Fibroblast of lung (primary cell): Measurements from ENCODE around the gene COCH. TPM values are rescaled to one million over a fixed set of nuclear protein-coding genes. Genes with fewer than 3 reads are reported as not detected.

Experiments
- DNase-seq, 2 donors: peaks; one replicate each; pipeline versions ENCODE4 v3.0.0 to v3.0.0-alpha.2; 2010; ENCODE audit warnings: low read depth in 2 of 2
- H2AFZ ChIP-seq: 2 replicates; pipeline ENCODE4 v1.5.1; 2012; ENCODE audit warnings: low read length, control low read depth, inconsistent platforms
- H3K27ac ChIP-seq: 2 replicates; pipeline ENCODE4 v1.5.1; 2011; ENCODE audit warnings: low read length, control low read depth; ENCODE audit not compliant: insufficient read depth
- H3K27me3 ChIP-seq: 2 replicates; pipeline ENCODE4 v1.5.1; 2011; ENCODE audit warnings: mild to moderate bottlenecking, low read length; ENCODE audit not compliant: control insufficient read depth, insufficient read depth
- H3K36me3 ChIP-seq: 2 replicates; pipeline ENCODE4 v1.5.1; 2011; ENCODE audit warnings: low read length; ENCODE audit not compliant: control insufficient read depth, insufficient read depth
- H3K4me1 ChIP-seq: 2 replicates; pipeline ENCODE4 v1.5.1; 2011; ENCODE audit warnings: low read length; ENCODE audit not compliant: control insufficient read depth, insufficient read depth; ENCODE audit errors: extremely low read depth
- H3K4me2 ChIP-seq: 2 replicates; pipeline ENCODE4 v1.5.1; 2011; ENCODE audit warnings: low read length, control low read depth; ENCODE audit not compliant: insufficient read depth; ENCODE audit errors: extremely low read depth
- H3K4me3 ChIP-seq, 4 experiments: fragments of 200-600 bp in 1 of 4; sonication (generic) in 1 of 4; replicated peaks in 1 of 4; 2 replicates each; pipeline ENCODE4 v1.5.1; 2011 to 2016; ENCODE audit warnings: low read length in 4 of 4, low read depth in 3 of 4, mild to moderate bottlenecking in 3 of 4, control low read depth in 2 of 4, inconsistent platforms in 1 of 4, mixed read lengths in 1 of 4; ENCODE audit not compliant: insufficient read depth in 1 of 4; ENCODE audit errors: control extremely low read depth in 1 of 4
- H3K79me2 ChIP-seq: 2 replicates; pipeline ENCODE4 v1.5.1; 2012; ENCODE audit warnings: mild to moderate bottlenecking, low read length, inconsistent platforms; ENCODE audit not compliant: control insufficient read depth, insufficient read depth
- H3K9ac ChIP-seq: 2 replicates; pipeline ENCODE4 v1.5.1; 2011; ENCODE audit warnings: mild to moderate bottlenecking, low read length, control low read depth; ENCODE audit not compliant: insufficient read depth
- H3K9me3 ChIP-seq: 2 replicates; pipeline ENCODE4 v1.5.1; 2012; ENCODE audit warnings: low read depth, low read length; ENCODE audit not compliant: control insufficient read depth, insufficient read depth
- H4K20me1 ChIP-seq: 2 replicates; pipeline ENCODE4 v1.5.1; 2011; ENCODE audit warnings: low read length; ENCODE audit not compliant: control insufficient read depth, insufficient read depth; ENCODE audit errors: extremely low read depth
- CTCF ChIP-seq, 2 donors: IDR thresholded peaks in 1 of 2; conservative IDR thresholded peaks in 1 of 2; 1 replicate in 1 of 2; 2 replicates in 1 of 2; pipeline ENCODE4 v1.5.1; 2011 to 2012; ENCODE audit warnings: low read length in 2 of 2, control low read depth in 1 of 2, inconsistent platforms in 1 of 2, low read depth in 1 of 2, mild to moderate bottlenecking in 1 of 2
- EZH2 ChIP-seq: IDR thresholded peaks from 2 replicates; pipeline ENCODE4 v1.5.1; 2012; ENCODE audit warnings: low read length, control low read depth, mild to moderate bottlenecking; ENCODE audit errors: missing control alignments
- polyA plus RNA-seq, 2 donors: library from polyadenylated mRNA; depleted of rRNA in 1 of 2; stranded (reverse) in 1 of 2; unstranded in 1 of 2; fragments of >200 nt; gene quantifications; 2 replicates each; pipeline ENCODE4 v1.2.1, GENCODE V29; 2011 to 2012; ENCODE audit warnings: missing spikeins in 1 of 2
- total RNA-seq: library from RNA; depleted of rRNA; stranded (reverse); fragments of >200 nt; gene quantifications from 2 replicates; pipeline ENCODE4 v1.2.1, GENCODE V29; 2014

COCH gene
- total and polyA plus RNA-seq, 2 donors (not counting 1 experiment from before 2014, with no cell fraction given), result 0.33 to 0.72 TPM

GRCh38 chr14:30884901-30885300, 10.5 kb downstream of the COCH start:
- no peak overlapping the region for H3K27ac ChIP-seq
- no peaks in the 10 kb centered on the region for H4K20me1 ChIP-seq
- TF ChIP-seq CTCF (conservative IDR thresholded peaks at IDR 0.05 in 1 of 2, IDR thresholded peaks at IDR 0.05 in 1 of 2; ENCODE audit: low read depth in 1 of 2, low read length in 2 of 2) (no peak), EZH2 (no peak)

DNA sequence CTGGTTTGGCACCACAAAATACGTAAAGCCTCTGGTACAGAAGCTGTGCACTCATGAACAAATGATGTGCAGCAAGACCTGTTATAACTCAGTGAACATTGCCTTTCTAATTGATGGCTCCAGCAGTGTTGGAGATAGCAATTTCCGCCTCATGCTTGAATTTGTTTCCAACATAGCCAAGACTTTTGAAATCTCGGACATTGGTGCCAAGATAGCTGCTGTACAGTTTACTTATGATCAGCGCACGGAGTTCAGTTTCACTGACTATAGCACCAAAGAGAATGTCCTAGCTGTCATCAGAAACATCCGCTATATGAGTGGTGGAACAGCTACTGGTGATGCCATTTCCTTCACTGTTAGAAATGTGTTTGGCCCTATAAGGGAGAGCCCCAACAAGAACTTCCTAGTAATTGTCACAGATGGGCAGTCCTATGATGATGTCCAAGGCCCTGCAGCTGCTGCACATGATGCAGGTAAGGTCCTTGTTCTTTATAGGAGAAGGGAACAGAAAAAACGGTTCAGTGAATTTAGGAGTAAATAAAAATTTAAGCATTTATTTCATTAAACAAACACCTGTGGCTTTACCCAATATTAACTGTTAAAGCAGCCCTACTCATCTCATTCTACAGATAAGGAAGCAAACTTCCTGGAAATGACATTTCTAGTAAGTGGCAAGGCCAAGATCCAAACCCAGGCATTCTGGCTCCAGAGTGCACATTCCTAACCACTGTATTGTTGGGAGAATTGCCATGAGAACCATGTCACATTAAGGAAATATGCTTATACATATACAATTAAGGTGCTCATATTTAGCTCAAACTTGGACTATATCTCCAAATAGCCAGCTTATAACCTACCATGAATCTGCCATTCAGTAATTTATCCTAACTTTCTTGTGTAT, 11.7 kb downstream of the COCH start:
- Histone ChIP-seq H4K20me1 (no peaks in the 10 kb centered on the region), H3K36me3 (no peaks in the 10 kb centered on the region), H3K9ac (no peak overlapping the region), H3K4me2 (no peak overlapping the region), H3K4me1 (no peaks in the 10 kb centered on the region), H3K9me3 (no peaks in the 10 kb centered on the region), H3K27ac (no peak overlapping the region), H2AFZ (no peak overlapping the region), H3K79me2 (no peaks in the 10 kb centered on the region), H3K27me3 (no peaks in the 10 kb centered on the region), H3K4me3 (no peak overlapping the region)
- TF ChIP-seq CTCF (conservative IDR thresholded peaks at IDR 0.05 in 1 of 2, IDR thresholded peaks at IDR 0.05 in 1 of 2; ENCODE audit: low read depth in 1 of 2, low read length in 2 of 2), result no peak
- TF ChIP-seq EZH2, result no peak
- peak; percentile 32 to 38 for DNase-seq

More at GRCh38 chr14:30884901-30885300, 10.5 kb downstream of the COCH start:
- no peak overlapping the region for H3K9ac ChIP-seq
- H3K9me3 ChIP-seq, result no peaks in the 10 kb centered on the region
- H3K36me3 ChIP-seq, result no peaks in the 10 kb centered on the region
- no peaks in the 10 kb centered on the region for H3K79me2 ChIP-seq
- no peak overlapping the region for H3K4me3 ChIP-seq
- DNase-seq, result no peak
- H3K27me3 ChIP-seq, result no peaks in the 10 kb centered on the region
- no peak overlapping the region for H3K4me2 ChIP-seq
- H3K4me1 ChIP-seq, result no peaks in the 10 kb centered on the region
- no peak overlapping the region for H2AFZ ChIP-seq

- no peak for DNase-seq
- H3K4me2 ChIP-seq, result no peak overlapping the region
- no peak overlapping the region for H2AFZ ChIP-seq
- H3K79me2 ChIP-seq, result no peaks in the 10 kb centered on the region
- no peak overlapping the region for H3K9ac ChIP-seq
- no peak overlapping the region for H3K27ac ChIP-seq
- H3K27me3 ChIP-seq, result no peaks in the 10 kb centered on the region
- TF ChIP-seq CTCF (conservative IDR thresholded peaks at IDR 0.05 in 1 of 2, IDR thresholded peaks at IDR 0.05 in 1 of 2; ENCODE audit: low read depth in 1 of 2, low read length in 2 of 2), result no peak
- TF ChIP-seq EZH2, result no peak
- H3K9me3 ChIP-seq, result no peaks in the 10 kb centered on the region
- H3K36me3 ChIP-seq, result no peaks in the 10 kb centered on the region
- no peaks in the 10 kb centered on the region for H3K4me1 ChIP-seq
- no peak overlapping the region for H3K4me3 ChIP-seq
- H4K20me1 ChIP-seq, result no peaks in the 10 kb centered on the region
Measured at GRCh38 chr14:30888480-30889243, 14.3 kb downstream of the COCH start.
